Measurements from ENCODE around the gene SCN5A. TPM values are rescaled to one million over a fixed set of nuclear protein-coding genes. Genes with fewer than 3 reads are reported as not detected.

Gene SCN5A
- total and polyA plus RNA-seq, 2 experiments from 2014 or later = 10.2 to 10.6 TPM

- Histone ChIP-seq H3F3A (replicated peaks; ENCODE audit: low read depth) (no peaks in the 10 kb centered on the region), H3K36me3 (ENCODE audit: insufficient read depth) (no peaks in the 10 kb centered on the region), H3K9me2 (ENCODE audit: insufficient read depth) (0 out of 2 replicates have a peak, but pooled peaks cover 3% of the 10 kb centered on the region), H4K20me1 (replicated peaks; ENCODE audit: insufficient read depth) (no peaks in the 10 kb centered on the region), H3K4me3 (no peak overlapping the region), H3K4me1 (ENCODE audit: insufficient read depth) (no peaks in the 10 kb centered on the region), H2AFZ (no peak overlapping the region), H3K79me2 (replicated peaks; ENCODE audit: insufficient read depth) (no peaks in the 10 kb centered on the region), H3K4me2 (no peak overlapping the region), H3K27me3 (ENCODE audit: insufficient read depth) (no peaks in the 10 kb centered on the region), H3K27ac (ENCODE audit: low read depth) (no peak overlapping the region)
- Mint-ChIP-seq H3K4me3 (no peak overlapping the region), H3K9me3 (no peaks in the 10 kb centered on the region; the same call in 1 of the 3 replicates), H3K27me3 (ENCODE audit: insufficient read depth, low read depth, poor library complexity) (peaks cover 4% of the 10 kb centered on the region), H3K4me1 (peaks cover 13% of the 10 kb centered on the region), H3K27ac (no peak overlapping the region), H3K36me3 (ENCODE audit: low read depth) (peaks cover 31% of the 10 kb centered on the region)
- TF ChIP-seq ZNF331 (CRISPR knock-in tag; IDR thresholded peaks at IDR 0.05; ENCODE audit: low read depth) (no peak), STAT1 (IDR thresholded peaks at IDR 0.05; ENCODE audit: unreplicated experiment) (no peak), CTCF (conservative IDR thresholded peaks at IDR 0.05; ENCODE audit: low read depth in 2 of 2) (no peak), REST (IDR thresholded peaks at IDR 0.05; ENCODE audit: unreplicated experiment) (no peak), CREB1 (CRISPR knock-in tag; IDR thresholded peaks at IDR 0.05; ENCODE audit: low read depth) (no peak), EZH2phosphoT487 (IDR thresholded peaks at IDR 0.05; ENCODE audit: unreplicated experiment) (no peak), JUNB (IDR thresholded peaks at IDR 0.05; ENCODE audit: unreplicated experiment) (no peak), NANOG (IDR thresholded peaks at IDR 0.05; ENCODE audit: borderline replicate concordance) (no peak), EZH2 (IDR thresholded peaks at IDR 0.05; ENCODE audit: low read depth, unreplicated experiment) (no peak), ETS1 (IDR thresholded peaks at IDR 0.05) (no peak), ZNF114 (CRISPR knock-in tag; IDR thresholded peaks at IDR 0.05) (no peak), POLR2AphosphoS5 (IDR thresholded peaks at IDR 0.05; ENCODE audit: low read depth) (no peak), ZNF462 (CRISPR knock-in tag; IDR thresholded peaks at IDR 0.05) (no peak)
- DNase-seq (ENCODE audit: low spot score) (no peak), ATAC-seq (no peak)
Observed at GRCh38 chr3:38549486-38549885, 100.0 kb downstream of the SCN5A start.
